Measurements from ENCODE around the gene ZMYND10. TPM values are rescaled to one million over a fixed set of nuclear protein-coding genes. Genes with fewer than 3 reads are reported as not detected.
A peak's percentile ranks its signal among the peaks of the same experiment; 100 is the strongest.

ZMYND10 gene
- total and polyA plus RNA-seq, 2 experiments from 2014 or later = 0.61 to 1.5 TPM

DNA sequence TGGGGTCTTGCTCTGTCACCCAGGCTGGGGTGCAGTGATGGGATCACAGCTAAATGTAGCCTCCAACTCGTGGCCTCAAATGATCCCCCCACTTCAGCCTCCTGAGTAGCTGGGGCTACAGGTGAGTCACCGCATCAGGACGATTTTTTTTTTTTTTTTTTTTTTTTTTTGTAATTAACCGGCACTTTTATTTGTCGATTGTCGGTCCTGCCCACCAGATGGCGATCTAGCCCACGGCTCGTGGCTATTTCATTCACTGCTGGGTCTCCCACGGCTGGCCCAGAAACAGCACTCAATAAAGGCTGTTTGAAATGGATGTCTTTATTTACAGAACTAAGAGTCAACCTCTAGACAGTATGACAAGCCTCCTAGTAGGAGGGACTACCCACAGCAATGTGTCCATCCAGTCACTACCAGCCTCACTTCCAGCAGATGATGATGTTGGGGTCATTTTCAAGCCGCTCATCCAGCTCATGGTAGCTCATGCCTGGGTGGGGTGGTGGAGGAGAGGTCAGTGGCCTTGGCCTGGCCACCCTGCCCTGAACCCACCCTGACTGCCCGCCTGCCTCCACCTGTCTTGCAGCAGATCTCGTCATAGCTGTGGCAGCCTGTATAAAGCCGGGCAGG is 1.8 kb upstream of the ZMYND10 start:
- WGBS, 2 experiments (ENCODE audit: low coverage in 1 of 2, low lambda C conversion rate in 2 of 2, missing lambda C conversion rate in 2 of 2) = 25 to 26% methylated on average over 14 of the region's 14 CpGs
- Histone ChIP-seq H3K4me2 (ENCODE audit: unreplicated experiment) (no peak overlapping the region), H3K4me3 (no peak overlapping the region), H3K9ac (no peak overlapping the region), H2AFZ (no peak overlapping the region), H3F3A (ENCODE audit: insufficient read depth) (0 out of 2 replicates have a peak, but pooled peaks cover 6% of the 10 kb centered on the region), H3K36me3 (ENCODE audit: low read depth) (no peaks in the 10 kb centered on the region), H3K9me2 (ENCODE audit: insufficient read depth) (no peaks in the 10 kb centered on the region), H3K9me3 (ENCODE audit: low read depth) (no peaks in the 10 kb centered on the region), H3K79me2 (ENCODE audit: insufficient read depth) (peaks cover 29% of the 10 kb centered on the region), H3K27ac (peak overlapping the region; percentile 49; the same call in 1 of the 2 replicates), H4K20me1 (ENCODE audit: insufficient read depth) (no peaks in the 10 kb centered on the region), H3K27me3 (replicated peaks; ENCODE audit: insufficient read depth) (no peaks in the 10 kb centered on the region), H3K4me1 (ENCODE audit: insufficient read depth) (peaks cover 20% of the 10 kb centered on the region)
- TF ChIP-seq EZH2 (IDR thresholded peaks at IDR 0.05; ENCODE audit: insufficient read depth, poor library complexity, severe bottlenecking) = no peak
- TF ChIP-seq EZH2phosphoT487 (IDR thresholded peaks at IDR 0.05; ENCODE audit: insufficient read depth, low read depth) = no peak
- in situ Hi-C loops (cut with MboI) = loop anchor here (10.0 kb wide), 1 partner anchor 188 kb away; no protein-coding TSS in a partner anchor
- DNase-seq = peak; percentile 83

DNA sequence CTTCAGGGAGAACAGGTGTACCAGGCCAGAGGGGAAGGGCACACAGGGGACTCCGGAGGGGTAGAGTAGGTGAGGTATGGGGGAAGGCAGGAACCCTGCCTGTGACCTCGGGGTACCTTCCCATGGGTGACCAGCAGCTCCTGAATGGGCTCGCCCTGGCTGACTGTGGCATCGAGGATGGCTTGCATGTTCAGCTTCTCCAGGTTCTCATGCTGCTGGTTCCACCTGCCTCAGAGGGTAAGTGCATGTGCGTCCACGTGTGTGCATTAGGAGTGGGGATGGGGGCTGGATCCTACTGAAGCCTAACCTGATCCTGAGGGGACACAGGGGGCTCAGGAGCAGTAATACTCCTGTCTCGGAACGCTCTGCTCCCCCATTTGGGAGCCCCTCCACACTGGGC is 524 bp downstream of the ZMYND10 start:
- peak overlapping the region; percentile 83 for H2AFZ ChIP-seq
- in situ Hi-C loops (cut with MboI) = loop anchor here (10.0 kb wide), 1 partner anchor 190 kb away; no protein-coding TSS in a partner anchor
- H3K9ac ChIP-seq = peak overlapping the region; percentile 55; the same call in 1 of the 2 replicates

DNA sequence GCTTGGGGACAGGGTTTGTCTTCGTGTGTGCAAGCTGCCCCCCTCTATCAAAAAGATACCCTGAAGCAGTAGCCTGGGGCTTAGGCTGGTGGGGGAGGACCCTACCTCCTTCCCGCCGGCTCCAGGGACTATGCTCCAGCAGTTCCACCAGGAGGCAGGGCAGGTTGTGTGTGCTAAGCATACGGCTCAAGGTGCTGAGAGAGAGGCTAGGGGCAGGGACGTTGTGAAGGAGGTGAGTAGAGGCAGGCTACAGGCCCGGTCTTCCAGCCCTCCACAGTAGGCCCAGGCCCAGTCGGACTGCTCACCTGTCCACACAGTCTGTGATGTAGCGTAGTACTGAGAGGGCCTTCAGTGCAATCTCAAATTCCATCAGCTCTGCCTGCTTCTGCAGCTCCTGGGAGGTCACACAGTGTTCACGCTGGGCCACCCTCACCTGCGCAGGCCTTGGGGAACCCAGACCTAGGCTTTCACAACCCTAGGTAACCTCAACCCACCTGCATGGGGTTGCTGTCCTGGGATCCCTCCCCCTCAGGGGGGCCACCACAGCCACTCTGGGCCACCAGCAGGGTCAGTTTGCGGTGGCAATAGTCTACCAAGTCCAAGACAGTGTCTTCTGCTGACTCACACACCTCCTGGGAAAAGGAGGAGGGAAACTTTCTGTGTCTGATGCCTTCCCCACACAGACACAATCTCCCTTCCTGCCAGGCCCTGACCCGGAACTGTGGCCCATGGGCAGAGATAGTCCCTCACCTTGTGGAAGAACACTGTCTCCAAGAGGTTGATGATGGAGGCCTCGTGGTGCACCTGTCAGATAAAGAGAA is 2.5 kb downstream of the ZMYND10 start:
- H3K9me3 ChIP-seq (ENCODE audit: low read depth) = no peaks in the 10 kb centered on the region
- peaks cover 25% of the 10 kb centered on the region for H3F3A ChIP-seq (ENCODE audit: insufficient read depth)
- in situ Hi-C loops (cut with MboI) = loop anchor here (10.0 kb wide), 1 partner anchor 192 kb away; no protein-coding TSS in a partner anchor
- no peak overlapping the region for H3K4me3 ChIP-seq
- H3K4me1 ChIP-seq (ENCODE audit: insufficient read depth) = peaks cover 24% of the 10 kb centered on the region
- TF ChIP-seq EZH2 (IDR thresholded peaks at IDR 0.05; ENCODE audit: insufficient read depth, poor library complexity, severe bottlenecking) (no peak), EZH2phosphoT487 (IDR thresholded peaks at IDR 0.05; ENCODE audit: insufficient read depth, low read depth) (no peak)
- H3K9ac ChIP-seq = no peak overlapping the region
- DNase-seq = no peak
- 85% methylated on average over 13 of the region's 13 CpGs for WGBS, 2 experiments (ENCODE audit: low coverage in 1 of 2, low lambda C conversion rate in 2 of 2, missing lambda C conversion rate in 2 of 2)
- H3K9me2 ChIP-seq (ENCODE audit: insufficient read depth) = no peaks in the 10 kb centered on the region
- H4K20me1 ChIP-seq (ENCODE audit: insufficient read depth) = no peaks in the 10 kb centered on the region
- H3K4me2 ChIP-seq (ENCODE audit: unreplicated experiment) = no peak overlapping the region
- H3K79me2 ChIP-seq (ENCODE audit: insufficient read depth) = peaks cover 23% of the 10 kb centered on the region
- no peaks in the 10 kb centered on the region for H3K36me3 ChIP-seq (ENCODE audit: low read depth)
- no peaks in the 10 kb centered on the region for H3K27me3 ChIP-seq (replicated peaks; ENCODE audit: insufficient read depth)
- H2AFZ ChIP-seq = no peak overlapping the region
- H3K27ac ChIP-seq = no peak overlapping the region

More for the DNA sequence above, 524 bp downstream of the ZMYND10 start:
- Histone ChIP-seq H4K20me1 (ENCODE audit: insufficient read depth) (no peaks in the 10 kb centered on the region), H3K79me2 (ENCODE audit: insufficient read depth) (peaks cover 15% of the 10 kb centered on the region), H3K4me3 (peak overlapping the region; percentile 76), H3K27me3 (replicated peaks; ENCODE audit: insufficient read depth) (no peaks in the 10 kb centered on the region), H3K9me2 (ENCODE audit: insufficient read depth) (no peaks in the 10 kb centered on the region), H3K36me3 (ENCODE audit: low read depth) (no peaks in the 10 kb centered on the region), H3K9me3 (ENCODE audit: low read depth) (no peaks in the 10 kb centered on the region), H3K4me1 (ENCODE audit: insufficient read depth) (peaks cover 11% of the 10 kb centered on the region; the same call in 1 of the 2 replicates), H3F3A (ENCODE audit: insufficient read depth) (0 out of 2 replicates have a peak, but pooled peaks cover 8% of the 10 kb centered on the region), H3K27ac (no peak overlapping the region), H3K4me2 (ENCODE audit: unreplicated experiment) (peak overlapping the region; percentile 100)
- WGBS, 2 experiments (ENCODE audit: low coverage in 1 of 2, low lambda C conversion rate in 2 of 2, missing lambda C conversion rate in 2 of 2) = 65 to 72% methylated on average over 8 of the region's 8 CpGs
- DNase-seq = no peak
- TF ChIP-seq EZH2phosphoT487 (IDR thresholded peaks at IDR 0.05; ENCODE audit: insufficient read depth, low read depth) = no peak
- no peak for TF ChIP-seq EZH2 (IDR thresholded peaks at IDR 0.05; ENCODE audit: insufficient read depth, poor library complexity, severe bottlenecking)

DNA sequence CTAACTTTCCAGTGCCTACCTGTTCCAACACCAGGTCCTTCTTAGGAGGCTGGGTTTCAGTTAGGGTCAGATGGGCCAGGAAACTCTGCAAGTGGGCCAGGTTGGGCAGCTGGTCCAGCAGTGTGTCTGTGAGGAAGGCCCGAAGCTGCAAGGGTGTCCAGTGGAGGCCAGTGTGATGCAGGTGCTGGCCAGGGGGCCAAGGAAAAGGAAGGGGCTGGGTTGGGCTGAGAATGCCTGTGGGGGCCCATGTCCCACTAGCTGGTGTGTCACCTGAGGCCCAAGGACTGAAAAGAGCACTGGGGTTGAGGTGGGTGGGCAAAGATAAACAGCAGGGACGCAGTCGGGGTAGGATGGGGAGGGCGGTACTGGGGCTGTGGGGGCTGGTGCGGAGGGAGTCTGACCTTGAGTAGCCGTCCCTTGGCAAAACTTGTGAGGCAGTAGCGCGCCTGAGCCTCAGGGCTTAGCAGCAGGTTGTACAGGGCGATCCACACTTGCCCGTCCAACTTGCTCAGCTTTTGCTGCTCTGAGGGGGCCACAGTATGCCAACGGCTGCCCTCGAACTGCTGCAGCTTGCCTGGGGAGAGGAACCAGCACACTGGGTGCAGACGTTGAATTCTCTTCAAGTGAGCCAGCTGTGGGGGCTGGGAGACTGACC is 3.4 kb downstream of the ZMYND10 start:
- Histone ChIP-seq H3K9me3 (ENCODE audit: low read depth) (no peaks in the 10 kb centered on the region), H2AFZ (no peak overlapping the region), H3K4me2 (ENCODE audit: unreplicated experiment) (no peak overlapping the region), H3K27ac (no peak overlapping the region), H3K36me3 (ENCODE audit: low read depth) (no peaks in the 10 kb centered on the region), H3K79me2 (ENCODE audit: insufficient read depth) (peaks cover 27% of the 10 kb centered on the region), H3K9me2 (ENCODE audit: insufficient read depth) (no peaks in the 10 kb centered on the region), H3K4me3 (no peak overlapping the region), H3K27me3 (replicated peaks; ENCODE audit: insufficient read depth) (no peaks in the 10 kb centered on the region), H3K9ac (no peak overlapping the region), H4K20me1 (ENCODE audit: insufficient read depth) (no peaks in the 10 kb centered on the region), H3K4me1 (ENCODE audit: insufficient read depth) (peaks cover 25% of the 10 kb centered on the region), H3F3A (ENCODE audit: insufficient read depth) (peaks cover 28% of the 10 kb centered on the region)
- DNase-seq = no peak
- no peak for TF ChIP-seq EZH2phosphoT487 (IDR thresholded peaks at IDR 0.05; ENCODE audit: insufficient read depth, low read depth)
- no peak for TF ChIP-seq EZH2 (IDR thresholded peaks at IDR 0.05; ENCODE audit: insufficient read depth, poor library complexity, severe bottlenecking)
- in situ Hi-C loops (cut with MboI) = loop anchor here (10.0 kb wide), 1 partner anchor 193 kb away; no protein-coding TSS in a partner anchor
- WGBS, 2 experiments (ENCODE audit: low coverage in 1 of 2, low lambda C conversion rate in 2 of 2, missing lambda C conversion rate in 2 of 2) = 82 to 90% methylated on average over 9 to 13 of the region's 13 CpGs
